ENCODE data around the gene OR5F1. TPM values are rescaled to one million over a fixed set of nuclear protein-coding genes. Genes with fewer than 3 reads are reported as not detected.

OR5F1 gene
- total RNA-seq (not detected), polyA plus RNA-seq (ENCODE audit: insufficient read depth, low read depth, low replicate concordance) (not detected)
- long read RNA-seq, donor 1, result 0 reads
- long read RNA-seq, donor 2, result 0 reads
- long read RNA-seq, donor 3, result 0 reads
- long read RNA-seq, donor 4, result 0 reads
- long read RNA-seq, donor 5, result 0 reads
- long read RNA-seq, donor 6, result 0 reads
- long read RNA-seq, donor 7, result 0 reads
- long read RNA-seq, donor 8, result 0 reads
- long read RNA-seq, donor 9, result 0 reads
- long read RNA-seq, donor 10, result 0 reads

- intact Hi-C loops (cut with DNase I), result no loop called here
- Histone ChIP-seq H3K27me3 (ENCODE audit: control insufficient read depth, insufficient read depth, low read length) (no peaks in the 10 kb centered on the region), H3K27ac (ENCODE audit: low read depth in 2 of 2, low read length in 2 of 2) (no peak within 1 kb of the TSS), H3K4me3 (ENCODE audit: low read length in 3 of 3) (no peak within 1 kb of the TSS), H3K36me3 (ENCODE audit: control insufficient read depth in 2 of 3, insufficient read depth in 3 of 3, low read length in 3 of 3) (no peaks in the 10 kb centered on the region), H3K9ac (ENCODE audit: low read length in 3 of 3) (no peak within 1 kb of the TSS), H3K9me3 (ENCODE audit: control insufficient read depth in 2 of 3, insufficient read depth in 1 of 3, low read length in 3 of 3) (no peaks in the 10 kb centered on the region), H3K4me1 (ENCODE audit: control insufficient read depth in 2 of 3, insufficient read depth in 2 of 3, low read depth in 1 of 3, low read length in 3 of 3) (no peaks in the 10 kb centered on the region)
- FAIRE-seq, result no peak
- no peak for TF ChIP-seq CTCF (IDR thresholded peaks at IDR 0.05; ENCODE audit: borderline replicate concordance, extremely low read depth, insufficient read depth)
- no peak for DNase-seq
Measured at GRCh38 chr11:55994525-55994924, at the start of gene OR5F1. TSS of gene OR5F1 (minus strand) at chr11:55994625. CDS start at chr11:55994625, 0 bp downstream.

GRCh38 chr11:56027354-56027753 lies 32.9 kb upstream of the OR5F1 start, which contains the start of gene OR5AS1:
TSS of gene OR5AS1 (plus strand) at chr11:56027654. CDS start at chr11:56030419, 2,765 bp downstream.
- Histone ChIP-seq H3K27ac (ENCODE audit: low read depth in 2 of 2, low read length in 2 of 2) (no peak within 1 kb of the TSS), H3K4me1 (ENCODE audit: control insufficient read depth in 2 of 3, insufficient read depth in 2 of 3, low read depth in 1 of 3, low read length in 3 of 3) (no peaks in the 10 kb centered on the region), H3K9me3 (ENCODE audit: control insufficient read depth in 2 of 3, insufficient read depth in 1 of 3, low read length in 3 of 3) (no peaks in the 10 kb centered on the region), H3K9ac (ENCODE audit: low read length in 3 of 3) (no peak within 1 kb of the TSS), H3K27me3 (ENCODE audit: control insufficient read depth, insufficient read depth, low read length) (no peaks in the 10 kb centered on the region), H3K4me3 (ENCODE audit: low read length in 3 of 3) (no peak within 1 kb of the TSS), H3K36me3 (ENCODE audit: control insufficient read depth in 2 of 3, insufficient read depth in 3 of 3, low read length in 3 of 3) (no peaks in the 10 kb centered on the region)
- no peak for TF ChIP-seq CTCF (IDR thresholded peaks at IDR 0.05; ENCODE audit: borderline replicate concordance, extremely low read depth, insufficient read depth)
- intact Hi-C loops (cut with DNase I), result no loop called here
- DNase-seq (no peak), FAIRE-seq (no peak)

GRCh38 chr11:56013805-56014204 lies 19.4 kb upstream of the OR5F1 start:
- no peak for TF ChIP-seq CTCF (IDR thresholded peaks at IDR 0.05; ENCODE audit: borderline replicate concordance, extremely low read depth, insufficient read depth)
- no peak for DNase-seq
- no peak overlapping the region for H3K9ac ChIP-seq (ENCODE audit: low read length in 3 of 3)
- intact Hi-C loops (cut with DNase I), result no loop called here
- H3K36me3 ChIP-seq (ENCODE audit: control insufficient read depth in 2 of 3, insufficient read depth in 3 of 3, low read length in 3 of 3), result no peaks in the 10 kb centered on the region
- H3K27me3 ChIP-seq (ENCODE audit: control insufficient read depth, insufficient read depth, low read length), result no peaks in the 10 kb centered on the region
- no peaks in the 10 kb centered on the region for H3K4me1 ChIP-seq (ENCODE audit: control insufficient read depth in 2 of 3, insufficient read depth in 2 of 3, low read depth in 1 of 3, low read length in 3 of 3)
- no peak overlapping the region for H3K27ac ChIP-seq (ENCODE audit: low read depth in 2 of 2, low read length in 2 of 2)
- no peaks in the 10 kb centered on the region for H3K9me3 ChIP-seq (ENCODE audit: control insufficient read depth in 2 of 3, insufficient read depth in 1 of 3, low read length in 3 of 3)
- FAIRE-seq, result no peak
- H3K4me3 ChIP-seq (ENCODE audit: low read length in 3 of 3), result no peak overlapping the region

- no peaks in the 10 kb centered on the region for H3K36me3 ChIP-seq (ENCODE audit: control insufficient read depth in 2 of 3, insufficient read depth in 3 of 3, low read length in 3 of 3)
- DNase-seq (no peak), FAIRE-seq (no peak)
- TF ChIP-seq CTCF (IDR thresholded peaks at IDR 0.05; ENCODE audit: borderline replicate concordance, extremely low read depth, insufficient read depth), result no peak
- no peak overlapping the region for H3K9ac ChIP-seq (ENCODE audit: low read length in 3 of 3)
- no peaks in the 10 kb centered on the region for H3K27me3 ChIP-seq (ENCODE audit: control insufficient read depth, insufficient read depth, low read length)
- H3K27ac ChIP-seq (ENCODE audit: low read depth in 2 of 2, low read length in 2 of 2), result no peak overlapping the region
- no peak overlapping the region for H3K4me3 ChIP-seq (ENCODE audit: low read length in 3 of 3)
- no peaks in the 10 kb centered on the region for H3K4me1 ChIP-seq (ENCODE audit: control insufficient read depth in 2 of 3, insufficient read depth in 2 of 3, low read depth in 1 of 3, low read length in 3 of 3)
- no peaks in the 10 kb centered on the region for H3K9me3 ChIP-seq (ENCODE audit: control insufficient read depth in 2 of 3, insufficient read depth in 1 of 3, low read length in 3 of 3)
- intact Hi-C loops (cut with DNase I), result no loop called here
Measured at GRCh38 chr11:56010716-56011115, 16.3 kb upstream of the OR5F1 start.
